NCI-H2081 (cell line): ENCODE data around the gene EPB41L4A.

ENCODE experiments used
- DNase-seq, 2 experiments: peaks; one replicate each; lab custom pipeline; 2025; lab: John Stamatoyannopoulos, UW

Gene EPB41L4A

DNA sequence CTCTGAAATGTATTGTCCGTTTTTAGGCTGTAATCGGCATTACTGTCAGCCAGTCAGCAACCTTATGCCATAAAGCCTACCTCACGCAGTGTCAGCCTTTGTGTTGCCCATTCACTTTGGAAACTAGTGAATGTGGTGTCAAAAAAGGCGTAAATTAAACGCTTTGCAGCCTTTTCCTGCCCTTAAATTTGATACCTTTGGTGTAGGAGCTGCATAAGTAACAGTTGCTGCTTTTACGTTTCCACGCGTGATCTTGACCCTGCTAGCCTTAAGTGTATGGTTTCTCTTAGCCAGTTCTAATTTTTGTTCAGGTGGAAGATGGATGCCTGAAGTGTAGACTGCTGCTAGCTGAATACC, 257.7 kb downstream of the EPB41L4A start:
- no peak for DNase-seq

DNA sequence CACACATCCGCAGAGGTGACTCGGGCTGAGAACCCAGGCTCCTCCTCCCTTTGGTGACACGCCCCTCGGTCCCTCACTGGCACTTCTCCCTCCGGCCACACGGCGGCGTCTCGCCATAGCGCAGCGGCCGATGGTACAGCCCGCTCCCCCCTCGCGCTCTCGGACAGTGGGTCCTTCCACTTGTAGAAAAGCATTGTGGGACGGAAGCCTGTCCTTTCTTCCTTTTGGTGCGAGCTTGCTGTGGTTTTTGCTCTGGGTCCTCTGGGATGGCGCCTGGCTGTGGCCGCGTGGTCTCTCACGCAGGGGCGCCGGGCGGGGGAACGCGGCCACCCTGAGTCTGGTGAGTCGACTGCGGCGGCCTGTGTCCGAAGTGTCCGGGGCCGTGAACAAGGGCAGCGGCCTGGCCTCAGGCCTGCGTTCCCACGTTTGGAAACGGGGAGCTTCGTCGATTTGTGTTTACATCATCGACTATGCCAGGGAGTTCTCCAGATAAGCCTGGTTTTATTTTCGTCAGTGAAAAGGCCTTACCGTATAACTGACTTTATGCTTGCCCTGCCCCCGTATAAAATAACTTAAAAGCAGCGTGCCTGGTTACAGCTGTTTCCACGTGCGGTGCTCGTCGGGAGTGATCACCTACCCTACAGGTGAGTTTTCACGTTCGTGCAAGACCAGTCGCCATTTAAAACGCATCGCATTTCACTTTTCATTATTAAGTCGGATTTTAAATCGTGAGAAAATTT, 258.3 kb downstream of the EPB41L4A start:
- peak; percentile 71 to 82 for DNase-seq

GRCh38 chr5:112159435-112159834, 259.6 kb downstream of the EPB41L4A start:
- DNase-seq: no peak

DNA sequence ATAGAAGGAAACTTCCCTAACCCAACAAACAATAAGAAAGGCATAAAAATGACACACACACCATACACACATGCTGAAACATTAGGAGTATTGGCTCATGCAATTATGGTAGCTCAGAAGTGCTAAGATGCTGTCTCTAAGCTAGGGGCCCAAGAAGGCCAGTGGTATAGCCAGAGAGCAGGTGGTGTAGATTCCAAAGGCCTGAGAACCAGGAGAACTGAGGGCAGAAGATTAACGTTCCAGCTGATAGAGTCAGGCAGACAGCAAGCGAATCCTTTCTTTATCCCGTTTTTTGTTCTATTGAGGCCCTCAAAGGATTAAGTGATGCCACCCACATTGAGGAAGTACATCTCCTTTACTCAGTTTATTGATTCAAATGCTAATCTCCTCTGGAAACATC, 262.9 kb downstream of the EPB41L4A start:
- DNase-seq: no peak

DNA sequence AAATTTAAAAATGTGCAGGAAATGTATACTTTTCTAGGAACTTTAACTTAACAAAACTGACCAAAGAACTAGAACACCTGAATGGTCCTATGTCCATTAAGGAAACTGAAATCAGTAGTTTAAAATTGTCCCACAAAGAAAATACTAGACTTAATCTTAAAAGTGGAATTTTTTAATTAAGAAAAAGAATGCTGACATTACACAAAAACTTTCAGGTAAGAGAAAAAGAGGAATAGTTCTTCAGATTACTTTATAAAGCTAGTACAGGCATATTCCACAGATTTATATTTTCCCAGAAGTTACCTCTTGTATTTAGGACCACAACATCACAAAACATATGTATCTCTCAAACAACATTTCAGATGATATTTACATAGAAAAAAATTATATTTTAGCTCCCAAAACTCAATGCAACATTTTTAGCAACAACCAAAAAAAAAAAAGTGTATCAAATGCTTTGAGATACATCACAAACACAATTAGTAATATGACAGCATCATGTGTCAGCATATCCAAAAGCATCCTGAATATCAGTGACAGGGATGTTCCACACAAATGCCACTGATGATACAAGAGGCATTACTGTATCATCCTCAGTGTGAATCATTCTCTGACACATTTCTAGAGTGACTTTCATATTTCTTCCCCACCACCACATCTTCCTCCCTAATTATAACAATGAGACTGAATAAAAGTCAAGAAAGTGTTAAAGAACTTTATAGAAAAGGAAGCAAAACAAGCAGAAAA, 264.0 kb downstream of the EPB41L4A start:
- no peak for DNase-seq

DNA sequence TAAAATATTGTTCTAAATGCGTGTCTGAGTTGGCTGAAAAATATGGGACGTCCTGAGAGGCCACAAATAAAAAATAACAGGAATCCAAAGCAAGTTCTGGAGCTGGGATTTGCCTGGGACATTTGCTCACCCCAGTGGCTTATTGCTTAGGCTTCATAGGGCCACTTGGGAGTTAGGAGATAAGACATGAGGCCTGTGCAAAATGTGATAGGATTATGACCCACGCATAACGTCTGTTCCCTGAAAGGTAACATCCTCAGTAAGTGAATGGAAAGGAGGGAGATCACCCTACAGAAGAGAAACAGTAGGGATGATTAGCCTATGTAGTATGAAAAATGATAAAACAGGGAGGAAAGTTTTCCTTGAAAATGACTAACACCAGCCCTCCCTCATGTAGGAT, 269.4 kb downstream of the EPB41L4A start:
- DNase-seq: no peak

DNA sequence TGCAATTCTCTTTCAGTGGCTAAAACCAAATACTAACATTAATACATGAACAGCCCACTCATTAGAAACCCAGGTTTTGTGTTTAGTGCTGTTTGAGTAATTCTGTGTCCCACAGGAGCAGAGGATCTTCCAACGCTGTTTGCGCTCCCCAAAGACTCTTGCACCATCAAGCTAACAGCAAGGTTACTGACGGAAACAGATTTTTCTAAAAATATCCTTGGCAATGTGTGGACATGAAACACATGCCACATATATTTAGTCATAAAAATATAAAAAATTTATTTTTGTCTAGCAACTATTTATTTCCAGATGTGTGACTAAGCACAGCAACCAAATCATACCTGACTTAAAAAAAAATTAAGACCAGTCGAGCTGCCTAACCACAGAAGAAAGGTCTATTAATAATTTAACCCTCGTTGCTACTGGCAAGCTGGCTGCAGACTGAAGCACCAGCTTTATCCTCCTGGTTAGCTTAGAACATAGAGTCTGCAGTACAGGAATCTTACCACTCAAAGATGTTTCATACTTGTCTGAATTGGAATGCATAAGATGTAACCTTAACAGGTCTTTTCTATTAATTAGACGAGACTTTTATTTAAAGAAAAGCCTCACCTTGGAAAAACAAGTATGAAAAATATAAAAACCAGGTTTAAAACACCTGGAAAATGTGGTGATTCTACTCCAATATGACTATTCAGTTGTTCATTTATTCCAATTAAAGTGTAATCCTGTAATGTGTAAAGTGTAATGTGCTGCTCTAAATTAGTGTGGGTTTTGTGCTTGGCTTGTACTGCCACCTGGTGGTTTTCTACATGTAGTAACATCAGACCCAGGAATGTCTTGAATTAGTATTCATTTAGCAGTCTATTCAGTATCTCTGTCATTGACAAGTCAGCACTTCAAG, 272.5 kb downstream of the EPB41L4A start:
- DNase-seq: peak; percentile 59 to 62

DNA sequence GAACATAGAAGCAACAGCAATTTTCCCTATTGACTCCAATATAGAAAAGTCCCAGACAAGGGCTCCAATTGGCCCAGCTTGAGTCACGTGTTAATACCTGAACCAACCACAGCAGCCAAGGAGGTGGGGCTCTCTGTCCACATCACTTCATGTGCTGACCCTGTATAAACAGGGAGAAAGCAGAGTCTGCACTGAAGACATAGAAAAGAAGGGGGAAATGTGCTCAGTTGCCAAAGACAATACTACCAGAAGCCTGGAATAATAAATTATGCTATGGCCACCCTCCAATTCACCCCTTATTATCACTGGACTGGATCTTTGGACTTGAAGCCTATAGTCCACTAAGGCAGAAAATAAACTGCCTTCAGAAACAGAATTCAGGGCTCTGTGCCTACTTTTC, 275.4 kb downstream of the EPB41L4A start:
- DNase-seq: no peak

DNA sequence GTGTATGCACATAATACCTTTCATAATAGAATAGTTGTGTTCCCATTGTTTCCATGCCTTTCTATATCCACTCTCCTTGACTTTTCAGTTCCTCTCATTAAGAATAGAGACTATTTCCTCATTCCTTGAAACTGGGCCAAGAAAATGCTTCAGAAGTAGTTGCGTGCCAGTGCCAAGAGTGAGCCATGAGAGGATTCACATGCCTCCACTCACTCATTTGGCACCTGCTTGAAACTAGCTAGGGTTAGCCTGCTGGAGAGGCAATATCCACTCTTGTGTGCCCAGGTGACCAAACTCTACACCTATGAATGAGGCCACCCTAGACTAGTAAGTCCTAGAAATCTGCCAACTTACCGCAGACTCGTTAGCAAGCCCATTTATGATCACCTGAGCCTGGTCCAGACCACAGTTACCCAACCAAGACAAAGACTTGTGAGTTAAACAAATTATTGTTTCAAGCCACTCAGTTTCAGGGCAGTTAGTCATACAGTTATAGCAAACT, 276.3 kb downstream of the EPB41L4A start:
- DNase-seq: no peak

DNA sequence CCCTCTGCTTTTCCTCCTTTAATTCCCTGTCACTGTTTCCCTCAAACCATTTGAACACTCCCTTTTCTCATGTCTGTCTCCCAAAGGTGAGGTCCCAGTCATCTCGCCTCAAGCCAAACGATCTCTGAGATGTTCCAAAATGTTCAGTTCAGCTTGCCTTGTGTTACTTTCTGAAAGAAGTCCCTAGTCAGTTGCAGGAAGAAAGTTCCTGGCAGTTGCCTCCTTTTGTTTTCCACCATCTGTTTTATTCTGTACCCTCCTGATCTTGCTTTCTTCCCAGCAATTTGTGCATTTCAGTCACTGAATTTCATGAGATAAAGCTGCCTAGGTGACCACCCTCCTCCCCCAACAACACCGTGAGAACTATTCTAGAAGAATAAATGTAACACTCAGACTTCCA, 277.5 kb downstream of the EPB41L4A start:
- no peak for DNase-seq

GRCh38 chr5:112138526-112138925, 280.6 kb downstream of the EPB41L4A start:
- no peak for DNase-seq

DNA sequence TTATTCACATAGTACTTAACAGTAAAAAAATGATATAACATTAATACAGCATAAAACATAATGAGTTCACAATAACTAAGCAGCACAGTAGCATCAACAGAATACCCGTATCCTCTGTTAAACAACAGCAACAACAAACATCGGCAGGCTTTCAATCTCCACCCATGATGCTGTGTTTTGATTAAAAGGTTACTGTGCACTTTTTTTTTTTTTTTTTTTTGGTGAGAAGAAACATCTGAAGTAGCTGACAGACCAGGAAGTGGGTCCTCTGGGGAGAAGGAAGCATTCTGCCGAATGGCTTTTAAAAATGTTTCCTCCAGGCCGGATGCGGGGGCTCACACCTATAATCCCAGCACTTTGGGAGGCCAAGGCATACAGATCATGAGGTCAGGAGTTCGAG, 282.3 kb downstream of the EPB41L4A start:
- no peak for DNase-seq

DNA sequence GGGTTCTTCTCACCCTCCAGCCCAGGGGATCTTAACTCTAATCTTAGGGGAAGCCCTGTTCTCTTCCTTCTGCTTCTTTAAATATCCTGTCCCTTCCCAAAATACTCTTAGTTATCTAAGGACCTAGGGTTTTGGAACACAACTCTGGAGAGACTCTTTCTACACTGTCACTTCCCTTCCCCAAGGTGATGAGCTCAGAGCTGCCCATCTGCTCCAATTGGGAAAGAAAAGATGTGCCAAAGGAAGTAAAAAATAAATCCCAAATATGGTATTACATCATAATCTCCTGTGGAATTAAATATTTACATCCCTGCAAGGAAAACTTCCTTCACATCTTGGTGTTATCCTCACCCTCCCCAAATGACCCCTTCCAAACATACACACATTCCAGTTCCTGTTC, 291.2 kb downstream of the EPB41L4A start:
- no peak for DNase-seq

DNA sequence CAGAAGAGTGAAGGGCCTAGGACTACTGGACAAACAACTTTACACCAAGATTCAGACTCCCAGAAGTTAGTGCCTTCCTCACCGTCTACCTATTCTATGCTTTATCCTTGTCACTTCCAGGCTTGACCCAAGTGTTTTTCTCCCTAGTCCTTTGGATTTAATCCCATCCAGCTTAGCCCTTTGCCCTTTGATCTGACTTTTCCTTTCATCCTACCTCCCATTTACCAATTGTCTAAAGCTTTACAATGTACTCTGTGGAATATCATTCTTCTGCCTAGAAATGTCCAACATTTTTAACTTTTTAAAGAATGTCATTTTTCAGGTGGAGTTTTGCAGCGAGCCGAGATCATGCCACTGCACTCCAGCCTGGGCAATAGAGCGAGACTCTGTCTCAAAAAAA, 292.1 kb downstream of the EPB41L4A start:
- DNase-seq: no peak

DNA sequence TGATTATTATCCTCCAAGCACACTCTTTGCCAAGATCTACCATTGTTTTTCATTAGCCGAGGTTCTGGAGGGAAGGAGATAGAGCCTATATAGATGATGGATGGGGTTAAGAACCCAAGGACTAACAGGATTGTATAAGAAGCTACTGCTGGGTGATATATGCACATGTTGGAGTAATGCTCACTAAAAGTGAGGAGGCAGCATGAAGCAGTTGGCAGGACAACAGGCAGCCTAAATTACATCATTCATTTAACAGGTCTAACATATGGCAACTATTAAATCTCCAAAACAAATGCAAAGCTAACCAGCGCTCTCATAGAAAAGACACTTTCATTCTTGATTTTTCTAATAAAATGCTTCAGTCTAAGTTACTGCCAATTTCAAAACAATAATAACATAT, 293.2 kb downstream of the EPB41L4A start:
- no peak for DNase-seq

DNA sequence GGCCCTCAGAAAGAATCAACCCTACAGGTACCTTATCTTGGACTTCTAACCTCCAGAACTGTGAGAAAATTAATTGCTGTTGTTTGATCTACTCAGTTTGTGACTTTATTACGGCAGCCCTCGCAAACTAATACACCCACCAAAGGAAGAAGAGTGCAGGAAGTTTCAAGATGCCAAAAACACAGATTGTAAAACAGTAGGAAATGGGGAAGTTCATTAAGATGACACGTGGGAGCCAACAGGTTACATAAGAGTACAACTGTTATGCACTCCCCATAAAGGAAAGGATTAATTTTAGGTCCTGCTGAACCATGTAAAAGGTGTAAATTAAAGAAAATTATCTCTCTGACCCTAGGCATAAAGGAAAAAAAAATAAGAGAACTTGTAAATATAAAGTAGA, 294.3 kb downstream of the EPB41L4A start:
- no peak for DNase-seq

DNA sequence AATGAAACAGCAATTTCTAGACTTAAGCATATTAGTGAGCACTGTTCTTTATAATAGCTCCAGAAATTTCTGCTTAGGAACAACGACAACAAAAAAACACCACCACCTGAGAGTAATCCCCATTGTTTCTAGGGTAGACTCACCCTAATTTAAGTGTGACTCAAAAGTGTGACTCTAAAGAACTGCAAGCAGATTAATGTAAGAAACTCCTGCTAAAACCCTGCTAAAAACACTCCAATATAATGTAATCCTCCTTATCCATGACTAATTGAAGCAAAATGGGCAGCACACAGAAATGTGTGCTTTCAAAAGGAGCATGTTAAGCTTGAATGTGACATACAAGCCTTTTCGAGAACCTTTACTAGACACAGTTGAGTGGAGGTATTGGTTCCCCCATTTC, 296.0 kb downstream of the EPB41L4A start:
- no peak for DNase-seq

GRCh38 chr5:112122353-112122752, 296.7 kb downstream of the EPB41L4A start:
- no peak for DNase-seq

GRCh38 chr5:112121258-112121657, 297.8 kb downstream of the EPB41L4A start:
- no peak for DNase-seq

DNA sequence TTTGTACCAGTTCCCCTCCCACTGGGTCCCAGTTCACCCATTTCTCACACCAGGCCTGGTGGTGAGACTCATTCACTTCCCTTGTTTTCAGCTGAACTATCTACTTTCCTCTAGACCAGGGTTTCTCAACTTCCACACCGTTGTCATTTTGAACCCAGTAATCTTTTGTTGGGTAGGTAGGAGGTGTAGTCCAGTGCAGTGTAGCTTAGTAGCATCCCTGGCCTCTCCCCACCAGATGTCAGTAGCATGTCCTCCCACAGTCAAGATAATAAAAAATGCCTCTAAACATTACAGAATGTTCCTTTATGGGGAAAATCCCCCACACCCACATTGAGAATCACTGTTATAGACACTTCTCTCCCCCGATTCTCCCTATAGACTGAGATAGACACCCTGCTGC, 299.1 kb downstream of the EPB41L4A start:
- no peak for DNase-seq

GRCh38 chr5:112119508-112119907, 299.6 kb downstream of the EPB41L4A start:
- no peak for DNase-seq

GRCh38 chr5:112117551-112117950, 301.5 kb downstream of the EPB41L4A start:
- no peak for DNase-seq

- no peak for DNase-seq
Observed at GRCh38 chr5:112116371-112116770, 302.7 kb downstream of the EPB41L4A start.
